PC-9 (cell line): Measurements from ENCODE around the gene TAS2R40.

Experiments
- EZH2 ChIP-seq: fragments of 200-600 bp; sonication (generic); IDR thresholded peaks from 2 replicates; pipeline ENCODE4 v1.8.0; 2017; ENCODE audit warnings: antibody characterized with exemption, low read depth
- TF ChIP-seq, protein P1 (sequence below): fragments of 200-600 bp; sonication (generic); conservative IDR thresholded peaks from 2 replicates; pipeline ENCODE4 v1.6.1; 2017; ENCODE audit warnings: mixed run types, antibody characterized with exemption, mild to moderate bottlenecking, moderate library complexity

DNA sequence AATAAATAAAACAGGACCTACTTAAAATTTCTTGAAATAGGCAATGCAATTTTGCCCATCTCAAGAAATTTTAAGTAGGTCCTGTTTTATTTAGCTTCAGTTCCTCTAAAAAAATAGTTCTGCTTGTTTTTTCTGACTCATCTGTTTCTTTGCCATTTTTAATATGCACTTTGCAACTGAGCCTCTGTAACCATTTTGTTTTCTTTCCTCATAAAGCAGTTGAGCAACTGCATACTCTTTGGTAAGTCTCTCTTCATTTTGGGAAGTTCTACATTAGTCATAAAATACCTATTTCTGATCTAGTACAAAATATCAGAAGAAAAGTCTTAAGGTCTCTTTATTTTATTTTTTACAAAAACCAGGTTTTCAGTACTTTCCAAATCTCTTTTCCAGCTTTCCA is 18.0 kb downstream of the TAS2R40 start:
- TF ChIP-seq, protein P1, sequence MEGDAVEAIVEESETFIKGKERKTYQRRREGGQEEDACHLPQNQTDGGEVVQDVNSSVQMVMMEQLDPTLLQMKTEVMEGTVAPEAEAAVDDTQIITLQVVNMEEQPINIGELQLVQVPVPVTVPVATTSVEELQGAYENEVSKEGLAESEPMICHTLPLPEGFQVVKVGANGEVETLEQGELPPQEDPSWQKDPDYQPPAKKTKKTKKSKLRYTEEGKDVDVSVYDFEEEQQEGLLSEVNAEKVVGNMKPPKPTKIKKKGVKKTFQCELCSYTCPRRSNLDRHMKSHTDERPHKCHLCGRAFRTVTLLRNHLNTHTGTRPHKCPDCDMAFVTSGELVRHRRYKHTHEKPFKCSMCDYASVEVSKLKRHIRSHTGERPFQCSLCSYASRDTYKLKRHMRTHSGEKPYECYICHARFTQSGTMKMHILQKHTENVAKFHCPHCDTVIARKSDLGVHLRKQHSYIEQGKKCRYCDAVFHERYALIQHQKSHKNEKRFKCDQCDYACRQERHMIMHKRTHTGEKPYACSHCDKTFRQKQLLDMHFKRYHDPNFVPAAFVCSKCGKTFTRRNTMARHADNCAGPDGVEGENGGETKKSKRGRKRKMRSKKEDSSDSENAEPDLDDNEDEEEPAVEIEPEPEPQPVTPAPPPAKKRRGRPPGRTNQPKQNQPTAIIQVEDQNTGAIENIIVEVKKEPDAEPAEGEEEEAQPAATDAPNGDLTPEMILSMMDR = no peak
- no peak for TF ChIP-seq EZH2
